OCI-M2 (cell line): ENCODE data around the gene FAM114A1.
"Not testable (repeated sequence)": the region's sequence is repeated elsewhere in the genome, so short reads cannot be mapped to it uniquely, and the experiment has no call there.

Source experiments
- DNase-seq: peaks from one replicate; lab custom pipeline; 2025; ENCODE audit not compliant: unreplicated experiment; lab: John Stamatoyannopoulos, UW

FAM114A1 gene

DNA sequence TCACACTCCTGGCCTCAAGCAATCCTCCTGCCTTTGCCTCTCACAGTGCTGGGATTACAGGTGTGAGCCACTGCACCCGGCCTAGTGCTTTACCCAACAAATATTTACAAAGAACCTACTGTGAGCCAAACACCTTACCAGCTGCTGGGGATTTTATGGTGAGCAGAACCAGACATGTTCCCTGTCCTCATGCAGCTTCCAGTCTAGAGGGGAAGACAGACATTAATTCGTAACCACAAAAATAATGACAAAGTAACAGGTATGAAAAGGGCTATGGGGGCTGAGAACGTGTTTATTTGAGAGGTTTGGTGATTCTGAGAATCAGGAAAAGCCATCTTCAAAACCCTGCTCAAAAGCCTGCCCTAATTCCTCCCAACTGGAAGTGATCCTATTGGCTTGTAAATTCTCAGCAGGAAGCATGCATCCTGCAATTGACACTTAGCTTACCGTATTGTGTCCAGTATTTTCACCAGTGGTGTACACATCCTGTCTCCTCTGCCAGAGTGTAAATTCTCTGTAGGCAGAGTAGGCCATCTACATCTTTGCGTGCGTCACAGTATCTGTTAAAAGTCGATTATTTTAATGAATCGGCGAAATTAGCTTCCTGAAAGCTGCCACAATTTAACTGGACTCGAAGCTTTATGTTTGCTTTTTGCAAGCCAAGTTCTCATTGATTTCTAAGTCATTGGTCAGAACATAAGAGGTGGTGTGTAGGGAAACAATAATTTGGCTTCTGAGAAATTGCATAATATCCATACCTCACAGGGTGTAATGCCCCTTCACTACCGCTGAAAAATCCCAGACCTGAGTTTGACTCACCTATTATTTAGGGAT, 97.6 kb downstream of the FAM114A1 start:
- no peak for DNase-seq

DNA sequence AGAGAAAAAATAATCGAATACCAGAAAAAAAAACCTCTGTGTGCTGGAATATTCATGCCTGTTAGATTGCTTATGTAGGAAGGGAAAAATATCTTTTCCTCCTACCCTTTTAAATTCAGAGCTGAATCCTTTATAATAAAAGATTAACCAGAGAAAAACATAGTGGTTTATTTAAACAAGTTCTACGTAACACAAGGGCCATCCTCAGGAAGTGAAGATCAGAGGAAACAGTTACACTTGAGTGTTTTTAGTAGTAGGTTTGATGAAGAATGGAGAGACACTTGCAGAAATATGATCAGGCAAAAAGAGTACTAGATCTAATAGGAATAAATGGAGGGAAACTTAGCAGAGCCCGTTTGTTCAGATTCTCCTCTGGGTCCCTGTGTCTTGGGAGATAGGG, 98.3 kb downstream of the FAM114A1 start:
- DNase-seq, result no peak

DNA sequence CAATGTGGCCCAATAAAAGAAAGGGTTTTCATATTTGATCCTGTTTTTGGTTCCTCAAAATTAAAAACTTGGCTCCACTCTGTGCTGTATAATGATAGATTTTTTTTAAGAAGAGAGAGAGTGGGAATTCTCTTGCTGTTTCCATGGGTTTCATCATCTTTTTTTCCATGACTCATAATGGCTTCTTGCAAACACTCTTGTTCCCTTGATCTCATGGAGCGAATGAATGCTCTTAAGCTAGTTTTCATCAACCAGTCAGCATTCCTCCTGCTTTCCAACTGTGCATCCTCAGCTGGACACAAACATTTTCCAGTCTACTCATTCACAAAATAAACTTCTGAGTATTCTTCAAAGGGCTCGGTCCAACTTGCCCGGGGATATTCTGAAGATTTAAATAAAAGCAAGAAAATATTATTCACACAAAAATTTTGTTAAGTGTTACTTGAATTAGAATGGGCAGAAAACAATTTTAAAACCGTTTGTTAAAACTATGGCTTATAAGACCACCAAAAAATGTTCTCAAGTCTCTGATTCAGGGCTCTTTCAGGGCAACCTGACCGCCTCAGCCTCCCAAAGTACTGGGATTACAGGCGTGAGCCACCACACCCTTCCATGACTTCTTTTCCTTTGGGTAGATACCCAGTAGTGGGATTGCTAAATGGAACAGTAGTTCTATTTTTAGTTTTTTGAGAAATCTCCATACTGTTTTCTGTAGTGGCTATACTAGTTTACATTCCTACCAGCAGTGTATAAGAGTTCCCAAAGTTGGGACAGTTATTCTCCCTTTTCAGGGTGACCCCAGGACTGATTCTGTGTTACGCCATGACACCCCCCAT, 99.9 kb downstream of the FAM114A1 start:
- DNase-seq, result no peak

DNA sequence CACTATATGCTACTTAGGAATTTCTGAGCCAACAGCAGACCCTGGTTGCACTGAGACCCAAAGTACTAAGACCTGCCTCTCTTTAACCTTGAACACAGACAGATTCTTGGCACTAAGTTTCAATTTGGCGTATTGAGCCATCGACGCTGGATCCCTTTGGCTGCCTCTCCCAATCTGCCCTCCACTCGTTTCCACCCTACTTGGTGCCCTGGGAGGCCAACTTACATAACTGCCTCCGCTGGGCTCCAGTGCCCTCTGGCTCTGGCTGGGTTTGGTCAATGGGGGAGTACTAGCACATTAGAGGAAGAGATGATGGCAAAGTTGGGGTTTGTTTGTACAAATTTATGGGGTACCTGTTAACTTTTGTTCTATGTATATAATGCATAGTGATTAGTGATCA, 101.1 kb downstream of the FAM114A1 start:
- no peak for DNase-seq

DNA sequence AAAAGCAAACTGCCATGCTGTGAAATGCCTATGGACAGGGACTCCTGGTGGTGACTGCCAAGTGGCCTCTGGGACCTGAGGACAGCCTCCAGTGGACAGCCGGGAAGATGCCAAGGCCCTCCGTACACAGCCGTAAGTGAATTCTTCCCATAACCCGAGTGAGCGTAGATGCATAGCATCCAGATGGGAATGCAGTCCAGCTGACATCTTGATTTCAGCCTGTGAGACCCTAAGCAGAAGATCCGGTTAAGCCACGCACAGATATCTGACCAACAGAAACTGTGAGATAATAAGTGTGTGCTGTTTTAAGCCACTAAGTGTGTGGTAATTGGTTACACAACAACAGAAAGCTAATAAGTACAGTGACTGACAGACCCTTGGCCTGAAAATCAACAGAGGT, 108.7 kb downstream of the FAM114A1 start:
- DNase-seq, result no peak

DNA sequence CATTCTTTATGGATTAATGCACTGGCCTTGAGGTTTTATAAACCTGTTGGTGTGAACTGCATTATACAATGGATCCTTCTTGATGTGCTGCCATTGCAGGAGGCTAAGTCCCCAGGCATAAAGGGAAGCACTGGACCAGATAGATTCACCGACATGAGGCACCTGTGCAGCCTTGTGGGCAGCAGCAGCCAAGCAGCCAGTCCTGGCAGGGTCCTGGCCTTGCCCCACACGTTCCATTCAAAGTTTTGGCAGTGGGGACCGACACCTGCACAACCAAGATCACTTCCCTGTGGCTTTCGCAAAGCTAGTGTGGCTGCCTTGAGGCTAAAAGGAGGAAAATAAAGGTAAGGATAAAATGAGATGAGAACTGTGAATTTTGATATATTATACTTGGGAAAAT, 111.5 kb downstream of the FAM114A1 start:
- no peak for DNase-seq

DNA sequence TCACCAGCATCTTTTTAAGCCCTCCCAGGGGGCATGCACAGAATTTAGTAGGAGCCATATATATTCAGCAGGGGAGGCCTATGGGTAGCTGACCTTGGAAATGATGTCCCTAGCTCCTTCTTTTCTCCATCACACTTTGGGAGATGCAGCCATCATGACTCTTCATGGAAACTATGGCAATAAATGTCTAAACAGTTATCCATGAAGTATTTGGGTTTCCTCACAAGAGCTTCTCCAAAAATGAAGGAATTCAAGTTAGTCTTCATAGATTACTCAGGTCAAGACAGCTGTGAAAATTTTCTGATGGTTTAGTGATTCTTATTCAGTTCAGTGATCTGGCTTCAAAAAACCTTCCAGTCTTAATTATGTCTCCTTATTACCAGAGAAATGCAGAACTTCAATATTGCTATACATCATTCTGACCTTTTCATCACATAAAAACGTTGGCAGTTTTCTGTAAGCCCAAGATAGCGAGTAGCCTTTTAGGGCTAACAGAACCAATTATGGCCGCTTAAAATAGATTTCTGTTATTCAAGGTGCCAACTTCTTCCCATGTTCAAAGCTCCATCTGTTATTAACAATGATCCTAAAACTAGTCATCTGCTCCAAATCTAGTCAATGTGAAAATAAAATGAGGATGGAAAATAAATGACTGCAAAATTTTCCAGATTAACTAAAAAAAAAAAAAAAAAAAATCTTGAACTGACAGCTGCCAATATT, 112.1 kb downstream of the FAM114A1 start:
- DNase-seq, result no peak

DNA sequence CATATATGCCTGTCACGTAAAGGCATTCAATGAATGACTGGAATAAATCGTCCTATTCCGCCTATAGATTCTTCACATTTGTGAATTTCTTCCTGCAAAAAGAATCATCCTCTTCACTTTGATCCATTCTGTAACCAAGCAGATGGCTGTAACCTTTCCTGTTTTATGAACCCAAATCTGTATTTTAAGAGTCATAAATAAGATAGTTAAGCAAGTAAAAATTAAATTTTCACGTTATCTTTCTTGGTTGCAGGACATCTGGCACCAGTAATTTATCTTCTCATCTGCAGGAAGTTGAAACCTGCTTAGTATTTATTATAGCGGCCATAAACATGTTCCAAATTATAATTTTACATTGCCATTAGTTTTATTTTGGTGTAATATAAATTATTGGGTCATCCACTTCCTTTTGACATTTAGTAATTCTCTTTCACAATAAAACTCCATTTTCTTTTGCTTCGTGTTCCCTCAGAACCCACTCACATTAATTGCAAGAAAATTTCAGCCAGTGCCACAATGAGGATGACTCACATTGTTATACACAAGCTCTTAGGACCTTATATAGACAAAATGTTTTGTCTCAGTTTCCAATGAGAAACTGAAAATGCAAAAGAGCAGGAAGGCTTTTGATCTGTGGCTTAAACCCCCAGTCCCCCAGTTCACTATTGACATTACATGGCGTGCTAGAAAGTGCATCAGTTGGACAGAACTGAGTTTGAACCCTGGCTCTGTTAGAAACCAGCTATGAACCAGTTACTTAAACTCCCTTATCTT, 113.5 kb downstream of the FAM114A1 start:
- no peak for DNase-seq

DNA sequence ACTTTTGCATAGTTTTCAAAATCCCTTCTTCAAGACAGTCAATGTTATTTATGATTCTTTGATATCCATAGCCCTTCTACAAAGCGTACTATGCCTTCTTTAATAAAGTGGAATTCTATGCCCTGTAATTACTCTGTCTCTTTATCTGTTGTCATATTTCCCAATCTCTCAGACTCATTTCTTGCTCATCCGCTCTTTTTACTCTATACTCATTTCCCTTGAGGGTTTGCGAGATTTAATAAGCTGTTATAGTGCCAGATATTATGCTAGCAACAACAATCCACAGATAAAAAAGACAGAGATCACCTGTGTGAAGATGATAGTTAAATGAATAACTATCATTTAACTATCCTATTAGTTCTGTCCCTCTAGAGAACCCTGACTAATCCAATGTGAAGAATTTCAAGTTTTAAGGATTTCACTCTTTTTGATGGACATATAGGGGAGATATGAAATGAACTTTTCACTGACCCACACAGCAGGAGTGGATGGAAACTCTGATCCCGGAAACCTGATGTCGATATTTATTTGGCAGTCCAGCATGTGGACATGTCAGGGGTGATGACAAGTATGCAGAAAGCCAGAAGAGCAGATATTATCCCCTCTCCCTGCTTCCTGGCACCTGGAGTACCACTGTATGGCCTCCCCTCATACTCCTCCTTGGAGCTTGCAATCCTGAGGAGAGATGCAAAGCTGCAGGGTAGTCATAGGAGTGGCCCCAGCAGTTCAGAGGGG, 114.9 kb downstream of the FAM114A1 start:
- DNase-seq, result no peak

DNA sequence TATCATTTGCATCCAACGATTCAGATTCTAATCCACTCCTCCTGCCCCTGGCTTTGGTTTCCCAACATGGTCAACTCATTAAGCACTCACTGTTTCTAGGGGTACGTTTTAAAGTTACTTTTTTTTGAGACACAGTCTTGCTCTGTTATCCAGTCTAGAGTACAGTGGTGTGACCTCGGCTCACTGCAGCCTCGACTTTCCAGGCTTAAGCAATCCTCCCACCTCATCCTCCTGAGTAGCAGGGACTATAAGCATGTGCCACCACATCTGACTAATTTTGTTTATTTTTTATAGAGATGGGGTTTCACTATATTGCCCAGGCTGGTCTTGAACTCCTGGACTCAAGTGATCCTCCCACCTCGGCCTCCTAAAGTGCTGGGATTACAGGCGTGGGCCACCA, 115.7 kb downstream of the FAM114A1 start:
- DNase-seq, result no peak

DNA sequence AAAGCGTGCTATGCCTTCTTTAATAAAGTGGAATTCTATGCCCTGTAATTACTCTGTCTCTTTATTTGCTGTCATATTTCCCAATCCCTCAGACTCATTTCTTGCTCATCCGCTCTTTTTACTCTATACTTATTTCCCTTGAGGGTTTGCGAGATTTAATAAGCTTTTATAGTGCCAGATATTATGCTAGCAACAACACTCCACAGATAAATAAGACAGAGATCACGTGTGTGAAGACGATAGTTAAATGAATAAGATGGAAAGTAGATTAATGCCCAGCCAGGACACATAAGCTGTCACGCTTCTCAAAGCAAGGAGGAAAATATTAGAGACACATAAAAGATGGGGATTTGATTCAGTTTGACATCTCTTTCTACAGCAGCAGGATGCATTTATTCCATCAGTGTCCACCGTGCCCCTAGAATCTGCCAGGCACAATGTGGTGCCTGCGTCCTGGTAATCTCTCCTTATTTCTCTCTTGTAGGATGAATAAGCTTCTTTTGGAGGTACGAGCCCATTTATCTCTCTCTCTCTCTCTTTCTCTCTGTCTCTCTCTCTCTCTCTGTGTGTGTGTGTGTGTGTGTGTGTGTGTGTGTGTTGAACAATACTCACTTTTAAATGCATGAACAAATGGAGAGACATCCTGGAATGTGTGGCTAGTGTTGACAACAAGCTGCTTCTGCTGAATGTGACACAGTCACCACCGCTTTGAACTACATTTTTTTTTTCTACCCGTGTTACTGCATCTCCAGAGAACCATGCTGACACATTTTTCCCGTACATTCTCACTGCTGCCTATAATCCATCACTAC, 116.4 kb downstream of the FAM114A1 start:
- no peak for DNase-seq

DNA sequence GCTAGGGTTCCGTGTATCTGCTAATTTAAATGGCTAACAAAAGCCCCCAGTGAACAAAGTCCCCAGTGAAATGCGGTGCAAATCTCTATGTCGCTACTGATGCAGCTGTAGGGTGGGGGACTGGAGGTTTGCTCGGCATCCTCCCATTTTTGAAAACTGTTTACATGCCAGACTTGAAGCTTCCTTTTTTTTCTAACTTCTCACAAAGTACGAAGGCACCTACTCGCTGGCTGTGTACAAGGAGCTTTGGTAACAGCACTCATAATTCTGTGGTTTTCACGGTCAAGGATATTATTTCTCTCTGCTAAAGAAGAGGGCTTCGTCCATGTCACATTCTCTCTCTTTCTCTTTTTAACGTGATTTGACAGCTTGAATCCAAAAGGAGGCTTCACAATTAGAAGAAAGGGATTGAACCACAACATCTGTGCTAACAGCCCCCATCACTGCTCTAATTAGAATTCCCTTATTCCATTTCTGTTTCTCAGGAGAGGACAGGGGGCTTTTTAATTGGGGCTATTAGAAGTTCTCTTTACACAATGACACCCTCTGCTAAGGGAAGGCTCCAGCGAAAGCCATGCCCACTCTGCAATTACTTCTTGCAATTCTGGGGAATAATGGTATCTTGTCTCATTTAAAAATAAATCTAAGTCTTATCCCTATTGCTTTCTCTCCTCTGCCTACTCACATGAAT, 117.9 kb downstream of the FAM114A1 start:
- no peak for DNase-seq

DNA sequence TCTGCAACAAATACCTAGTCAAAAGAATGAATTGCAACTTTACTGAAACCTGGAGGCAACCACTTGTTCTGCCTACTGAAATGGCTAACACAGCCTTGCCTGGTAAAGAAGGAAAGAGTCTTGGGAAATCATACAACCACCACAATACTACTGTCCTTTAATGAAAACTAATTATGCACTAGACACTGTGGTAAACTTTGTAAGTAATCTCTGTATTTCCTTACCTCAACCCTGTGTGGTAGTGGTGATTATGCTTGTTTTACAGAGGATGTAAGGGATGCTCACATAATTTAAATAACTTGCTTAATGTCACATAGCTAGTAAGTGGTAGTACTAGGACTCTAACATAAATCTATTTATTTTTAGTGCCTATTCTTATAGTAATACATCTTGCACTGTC, 119.9 kb downstream of the FAM114A1 start:
- no peak for DNase-seq

DNA sequence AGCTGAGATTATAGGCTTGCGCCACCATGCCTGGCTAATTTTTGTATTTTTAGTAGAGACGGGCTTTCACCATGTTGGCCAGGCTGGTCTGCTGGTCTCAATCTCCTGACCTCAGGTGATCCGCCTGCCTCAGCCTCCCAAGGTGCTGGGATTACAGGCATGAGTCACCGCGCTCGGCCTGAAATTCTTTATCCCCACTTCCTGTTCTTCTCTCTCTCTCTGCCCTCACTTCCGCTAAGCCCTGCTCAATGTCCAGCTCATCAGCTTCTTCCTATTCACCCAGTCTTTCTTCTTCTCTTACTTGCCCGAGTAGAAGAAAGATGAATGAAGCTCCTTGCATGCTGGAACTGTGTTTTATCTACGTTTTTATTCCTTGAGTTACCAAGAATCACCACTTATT, 120.7 kb downstream of the FAM114A1 start:
- not testable (repeated sequence) for DNase-seq

DNA sequence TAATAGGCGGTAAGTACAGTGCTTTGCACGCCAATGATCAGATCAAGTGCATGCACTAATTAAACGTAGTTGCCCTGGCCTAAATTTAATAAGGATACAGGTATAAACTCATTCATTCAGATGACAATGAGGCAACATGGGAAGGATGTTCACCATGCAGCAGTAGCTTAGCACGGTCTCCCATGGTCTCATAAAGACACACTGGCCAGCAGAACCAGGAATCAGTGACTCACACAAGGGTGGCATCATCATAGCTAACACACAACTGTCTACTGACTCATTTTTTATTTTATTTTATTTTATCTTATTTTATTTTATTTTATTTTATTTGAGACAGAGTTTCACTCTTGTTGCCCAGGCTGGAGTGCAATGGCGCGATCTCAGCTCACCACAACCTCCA, 121.9 kb downstream of the FAM114A1 start:
- DNase-seq, result no peak

DNA sequence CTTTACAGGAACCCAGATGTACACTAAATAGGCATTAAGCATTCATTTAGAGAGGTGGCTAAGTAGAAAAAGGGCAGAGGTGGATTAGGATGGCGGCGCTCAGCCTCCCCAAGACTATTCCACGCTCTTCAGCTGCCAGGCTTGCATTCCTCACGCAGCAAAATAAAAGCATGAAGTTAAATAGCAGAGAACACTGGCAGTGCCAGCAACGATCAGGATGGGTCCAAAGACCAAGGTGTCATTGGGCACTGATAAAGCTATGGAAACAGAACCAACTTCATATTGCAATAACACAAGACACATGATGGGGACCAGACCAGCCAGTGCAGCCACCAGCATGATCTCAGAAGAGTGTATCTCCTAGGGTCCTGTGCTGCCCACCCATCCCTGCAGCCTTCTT, 122.6 kb downstream of the FAM114A1 start:
- no peak for DNase-seq

DNA sequence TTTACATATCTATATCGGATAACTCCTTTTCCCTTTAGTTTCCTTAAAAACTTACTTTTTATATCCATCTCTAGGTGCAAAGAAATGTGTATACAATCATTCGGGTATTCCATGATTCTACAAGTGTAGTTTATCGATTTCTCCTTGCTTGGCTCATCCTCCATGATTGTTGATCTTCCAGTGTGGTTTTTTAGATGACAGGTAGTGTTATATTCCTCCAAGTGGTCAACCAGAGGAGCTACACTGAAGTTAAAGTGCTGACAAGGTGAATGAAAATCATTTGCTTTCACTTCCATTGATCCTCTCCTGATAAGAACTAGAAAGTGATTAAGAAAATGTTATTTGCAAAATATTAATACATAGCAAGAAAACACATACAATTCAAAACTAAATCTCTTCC, 126.1 kb downstream of the FAM114A1 start:
- DNase-seq, result no peak

DNA sequence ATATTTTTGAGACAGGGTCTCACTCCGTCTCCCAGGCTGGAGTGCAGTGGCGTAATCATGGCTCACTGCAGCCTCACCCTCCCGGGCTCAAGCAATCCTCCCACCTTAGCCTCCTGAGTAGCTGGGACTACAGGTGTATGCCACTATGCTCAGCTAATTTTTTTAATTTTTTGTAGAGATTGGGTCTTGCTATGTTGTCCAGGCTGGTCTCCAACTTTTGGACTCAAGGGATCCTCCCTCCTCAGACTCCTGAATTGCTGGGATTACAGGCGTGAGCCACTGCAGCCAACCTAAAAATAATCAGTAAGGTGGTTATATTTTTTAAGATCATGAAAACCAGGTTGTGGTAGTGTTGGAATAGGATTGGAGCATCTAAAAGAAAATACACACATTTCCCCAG, 126.5 kb downstream of the FAM114A1 start:
- DNase-seq, result no peak
